Hepatocyte (in vitro differentiated cells): ENCODE data around the gene CYBA. TPM values are rescaled to one million over a fixed set of nuclear protein-coding genes. Genes with fewer than 3 reads are reported as not detected.

ENCODE experiments used
- DNase-seq: peaks from one replicate; pipeline ENCODE4 v3.0.0-alpha.2; 2016; ENCODE audit warnings: low spot score
- H2AFZ ChIP-seq: fragments of 200-600 bp; sonication (generic); 2 replicates; pipeline ENCODE4 v1.6.0; 2016; ENCODE audit warnings: antibody characterized with exemption, mild to moderate bottlenecking
- H3K27ac ChIP-seq: fragments of 200-600 bp; sonication (generic); 2 replicates; pipeline ENCODE4 v1.5.1; 2016; ENCODE audit warnings: mild to moderate bottlenecking
- H3K27me3 ChIP-seq: fragments of 200-600 bp; sonication (generic); 2 replicates; pipeline ENCODE4 v1.6.1; 2016
- H3K36me3 ChIP-seq: fragments of 200-600 bp; sonication (generic); replicated peaks from 2 replicates; pipeline ENCODE4 v1.5.1; 2016; ENCODE audit warnings: low read depth; ENCODE audit not compliant: insufficient read depth
- H3K4me1 ChIP-seq: fragments of 200-600 bp; sonication (generic); 2 replicates; pipeline ENCODE4 v1.5.1; 2016; ENCODE audit warnings: mild to moderate bottlenecking, moderate library complexity; ENCODE audit not compliant: insufficient read depth
- H3K4me2 ChIP-seq: fragments of 200-600 bp; sonication (generic); 2 replicates; pipeline ENCODE4 v1.6.0; 2016
- H3K4me3 ChIP-seq: fragments of 200-600 bp; sonication (generic); 2 replicates; pipeline ENCODE4 v1.5.1; 2016; ENCODE audit warnings: mild to moderate bottlenecking
- H3K79me2 ChIP-seq: fragments of 200-600 bp; sonication (generic); 2 replicates; pipeline ENCODE4 v1.6.0; 2017; ENCODE audit warnings: mild to moderate bottlenecking
- H3K9me2 ChIP-seq: fragments of 200-600 bp; sonication (generic); replicated peaks from 2 replicates; pipeline ENCODE4 v1.6.0; 2017; ENCODE audit warnings: mild to moderate bottlenecking; ENCODE audit not compliant: insufficient read depth
- H3K9me3 ChIP-seq: fragments of 200-600 bp; sonication (generic); 2 replicates; pipeline ENCODE4 v1.5.1; 2016; ENCODE audit warnings: low read depth, mild to moderate bottlenecking
- H4K20me1 ChIP-seq: fragments of 200-600 bp; sonication (generic); 2 replicates; pipeline ENCODE4 v1.6.0; 2016; ENCODE audit warnings: mild to moderate bottlenecking; ENCODE audit not compliant: insufficient read depth, poor library complexity, severe bottlenecking
- CTCF ChIP-seq: fragments of 200-600 bp; sonication (generic); IDR thresholded peaks from 2 replicates; pipeline ENCODE4 v1.5.1; 2016; ENCODE audit warnings: antibody characterized with exemption, mild to moderate bottlenecking; ENCODE audit not compliant: poor library complexity
- EZH2 ChIP-seq: fragments of 200-600 bp; sonication (generic); IDR thresholded peaks from 2 replicates; pipeline ENCODE4 v1.6.1; 2016; ENCODE audit warnings: antibody characterized with exemption, mild to moderate bottlenecking, borderline replicate concordance
- EZH2phosphoT487 ChIP-seq: fragments of 200-600 bp; sonication (generic); IDR thresholded peaks from one replicate; pipeline ENCODE4 v1.6.1; 2018; ENCODE audit warnings: antibody characterized with exemption, mild to moderate bottlenecking, low read depth, moderate library complexity; ENCODE audit not compliant: unreplicated experiment, severe bottlenecking
- WGBS: methylation state at CpG from one replicate; pipeline ENCODE4 v1.1.6; 2016; ENCODE audit warnings: low lambda C conversion rate; ENCODE audit errors: missing lambda C conversion rate; 5-methylcytosine and 5-hydroxymethylcytosine counted together
- polyA plus RNA-seq: library from polyadenylated mRNA; unstranded; fragments of >200 nt; fragmentation: Nextera tagmentation; extraction: Ambion mirVana; gene quantifications from 2 replicates; pipeline ENCODE4 v1.2.1, GENCODE V29; 2016
- total RNA-seq: library from RNA; depleted of rRNA; stranded (reverse); fragments of >200 nt; gene quantifications from 2 replicates; pipeline ENCODE4 v1.2.3, GENCODE V29; 2014

CYBA gene
- total and polyA plus RNA-seq, 2 experiments from 2014 or later, result 196 to 419 TPM

GRCh38 chr16:88642881-88643643, 7.8 kb downstream of the CYBA start:
- no peaks in the 10 kb centered on the region for H3K9me3 ChIP-seq

GRCh38 chr16:88640498-88641247, 10.2 kb downstream of the CYBA start:
- no peaks in the 10 kb centered on the region for H3K9me3 ChIP-seq
- DNase-seq, result no peak
- no peaks in the 10 kb centered on the region for H3K9me2 ChIP-seq
- 80% methylated on average over 16 of the region's 17 CpGs for WGBS
- H2AFZ ChIP-seq, result no peak overlapping the region
- H3K4me2 ChIP-seq, result no peak overlapping the region
- H3K79me2 ChIP-seq, result no peaks in the 10 kb centered on the region
- H4K20me1 ChIP-seq, result no peaks in the 10 kb centered on the region
- H3K36me3 ChIP-seq, result no peaks in the 10 kb centered on the region
- peaks cover 9% of the 10 kb centered on the region for H3K27me3 ChIP-seq
- no peak overlapping the region for H3K4me3 ChIP-seq
- H3K4me1 ChIP-seq, result no peaks in the 10 kb centered on the region
- H3K27ac ChIP-seq, result no peak overlapping the region
- no peak for TF ChIP-seq EZH2phosphoT487

More at GRCh38 chr16:88642881-88643643, 7.8 kb downstream of the CYBA start:
- Histone ChIP-seq H3K4me2 (no peak overlapping the region), H3K36me3 (no peaks in the 10 kb centered on the region), H3K27ac (no peak overlapping the region), H3K4me3 (no peak overlapping the region), H3K9me2 (no peaks in the 10 kb centered on the region), H3K27me3 (peaks cover 9% of the 10 kb centered on the region), H4K20me1 (no peaks in the 10 kb centered on the region), H3K4me1 (no peaks in the 10 kb centered on the region), H3K79me2 (no peaks in the 10 kb centered on the region), H2AFZ (no peak overlapping the region)
- no peak for TF ChIP-seq EZH2phosphoT487
- TF ChIP-seq EZH2, result no peak
- no peak for TF ChIP-seq CTCF
- WGBS, result 91% methylated on average over 30 of the region's 58 CpGs
- no peak for DNase-seq

GRCh38 chr16:88640039-88640495, 10.8 kb downstream of the CYBA start:
- no peaks in the 10 kb centered on the region for H3K4me1 ChIP-seq
- H3K9me2 ChIP-seq, result no peaks in the 10 kb centered on the region
- no peaks in the 10 kb centered on the region for H4K20me1 ChIP-seq
- H3K4me3 ChIP-seq, result no peak overlapping the region
- TF ChIP-seq CTCF (no peak), EZH2 (no peak), EZH2phosphoT487 (no peak)
- H3K4me2 ChIP-seq, result no peak overlapping the region
- H3K79me2 ChIP-seq, result no peaks in the 10 kb centered on the region
- no peak overlapping the region for H3K27ac ChIP-seq
- DNase-seq, result no peak
- no peaks in the 10 kb centered on the region for H3K9me3 ChIP-seq
- H3K36me3 ChIP-seq, result no peaks in the 10 kb centered on the region
- no peak overlapping the region for H2AFZ ChIP-seq
- H3K27me3 ChIP-seq, result peaks cover 9% of the 10 kb centered on the region
- 83% methylated on average over 13 of the region's 13 CpGs for WGBS
